CD4-positive, alpha-beta T cell (primary cell): Measurements from ENCODE around the gene PRKG1. TPM values are rescaled to one million over a fixed set of nuclear protein-coding genes. Genes with fewer than 3 reads are reported as not detected.

Experiments
- ATAC-seq: fragments of 200-7000 bp; cut with Tn5 transposase; one replicate; pipeline ENCODE4 v1.10.0; 2022; ENCODE audit warnings: mild to moderate bottlenecking; ENCODE audit not compliant: poor library complexity
- CTCF ChIA-PET: fragments of 350-600 bp; sonication (Branson Sonifier 250); formaldehyde crosslinking; loops from one replicate; lab custom pipeline; 2021; ENCODE audit warnings: antibody characterized with exemption, inconsistent platforms; lab: Charles Lee
- POLR2A ChIA-PET: fragments of 350-600 bp; sonication (Branson Sonifier 250); formaldehyde crosslinking; loops from one replicate; lab custom pipeline; 2021; ENCODE audit warnings: antibody characterized with exemption, inconsistent platforms; lab: Charles Lee
- DNase-seq, 14 experiments: peaks; one replicate each; pipeline ENCODE4 v3.0.0-alpha.2; 2013 to 2020; ENCODE audit warnings: mixed read lengths in 2 of 14
- H3K27ac ChIP-seq, 2 donors: one replicate each; pipeline versions ENCODE4 v1.5.1 to v1.7.0; 2013; ENCODE audit warnings: low read length in 2 of 2, low read depth in 1 of 2, mild to moderate bottlenecking in 1 of 2
- H3K27me3 ChIP-seq, 2 experiments: 1 replicate in 1 of 2; 2 replicates in 1 of 2; pipeline versions ENCODE4 v1.6.1 to v1.7.0; 2013; ENCODE audit warnings: low read length in 2 of 2, control low read depth in 1 of 2, mild to moderate bottlenecking in 1 of 2, moderate library complexity in 1 of 2; ENCODE audit not compliant: insufficient read depth in 2 of 2, control insufficient read depth in 1 of 2
- H3K36me3 ChIP-seq: one replicate; pipeline ENCODE4 v1.6.1; 2013; ENCODE audit warnings: low read length, control low read depth; ENCODE audit not compliant: insufficient read depth
- H3K4me1 ChIP-seq: one replicate; pipeline ENCODE4 v1.6.1; 2013; ENCODE audit warnings: low read length, control low read depth; ENCODE audit not compliant: insufficient read depth
- H3K4me3 ChIP-seq: one replicate; pipeline ENCODE4 v1.5.1; 2013; ENCODE audit warnings: mild to moderate bottlenecking, low read length, moderate library complexity
- H3K9me3 ChIP-seq, 2 experiments: 1 replicate in 1 of 2; 2 replicates in 1 of 2; pipeline versions ENCODE4 v1.6.1 to v1.7.0; 2013; ENCODE audit warnings: low read length in 2 of 2, mild to moderate bottlenecking in 2 of 2, control low read depth in 1 of 2, moderate library complexity in 1 of 2; ENCODE audit not compliant: control insufficient read depth in 1 of 2, insufficient read depth in 1 of 2
- H3K27ac Mint-ChIP-seq: one replicate; pipeline ENCODE4 v1.8.0; 2020; ENCODE audit warnings: mixed read lengths
- H3K27me3 Mint-ChIP-seq: one replicate; pipeline ENCODE4 v1.8.0; 2021; ENCODE audit warnings: mixed read lengths
- H3K36me3 Mint-ChIP-seq: one replicate; pipeline ENCODE4 v1.8.0; 2021; ENCODE audit warnings: low read depth, mixed read lengths
- H3K4me1 Mint-ChIP-seq: one replicate; pipeline ENCODE4 v1.8.0; 2021; ENCODE audit warnings: low read depth, mixed read lengths
- H3K4me3 Mint-ChIP-seq: one replicate; pipeline ENCODE4 v1.8.0; 2020; ENCODE audit warnings: mild to moderate bottlenecking, mixed read lengths
- H3K9me3 Mint-ChIP-seq: one replicate; pipeline ENCODE4 v1.8.0; 2020; ENCODE audit warnings: mixed read lengths
- intact Hi-C, 2 experiments: fragments of 100-400 bp; cut with DNase I in 1 of 2; cut with micrococcal nuclease in 1 of 2; formaldehyde crosslinking; loops; one replicate each; pipeline versions ENCODE4 v1.15.1 to v1.9.0; 2023 to 2025; cut with DNase I, micrococcal nuclease
- total RNA-seq, 174 experiments: library from RNA in 2 of 174; stranded (reverse) in 2 of 174; gene quantifications; one replicate each; pipeline ENCODE4 v1.2.3 and lab custom pipeline; 2021 to 2026
- TF ChIP-seq, protein P1 (sequence below): fragments of 200-600 bp; IDR thresholded peaks from one replicate; pipeline ENCODE4 v1.8.0; 2022; ENCODE audit warnings: antibody characterized with exemption, mild to moderate bottlenecking

PRKG1 gene
- total RNA-seq, 2 experiments from 2014 or later = 0.31 TPM; not detected in 1

DNA sequence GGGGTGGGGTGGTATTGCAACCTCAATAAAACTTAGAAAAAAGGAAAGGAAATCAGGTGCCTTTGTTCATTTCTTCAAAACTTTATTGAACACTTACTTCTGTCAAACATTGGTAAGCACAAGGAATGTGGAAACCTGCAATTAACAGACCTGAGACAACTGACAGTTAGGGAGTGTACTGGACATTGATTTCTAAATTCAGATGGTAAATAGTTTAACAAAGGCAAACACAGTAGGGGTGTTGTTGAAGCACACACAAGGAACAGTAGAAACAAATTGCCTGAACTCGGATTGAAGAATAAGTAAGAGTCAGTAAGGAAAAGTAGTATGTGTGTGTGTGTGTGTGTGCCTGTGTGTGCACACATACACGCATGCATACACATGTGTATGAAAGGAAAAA, 516.5 kb downstream of the PRKG1 start:
- no peak overlapping the region for H3K4me3 ChIP-seq
- H3K9me3 ChIP-seq = no peaks in the 10 kb centered on the region
- no peak overlapping the region for H3K27ac ChIP-seq
- H3K36me3 Mint-ChIP-seq = no peaks in the 10 kb centered on the region
- H3K27ac Mint-ChIP-seq = no peak overlapping the region
- ChIA-PET POLR2A (no interaction called here), CTCF (no interaction called here)
- no peak overlapping the region for H3K4me3 Mint-ChIP-seq
- H3K9me3 Mint-ChIP-seq = no peaks in the 10 kb centered on the region
- no peaks in the 10 kb centered on the region for H3K36me3 ChIP-seq
- H3K4me1 Mint-ChIP-seq = no peaks in the 10 kb centered on the region
- TF ChIP-seq, protein P1, sequence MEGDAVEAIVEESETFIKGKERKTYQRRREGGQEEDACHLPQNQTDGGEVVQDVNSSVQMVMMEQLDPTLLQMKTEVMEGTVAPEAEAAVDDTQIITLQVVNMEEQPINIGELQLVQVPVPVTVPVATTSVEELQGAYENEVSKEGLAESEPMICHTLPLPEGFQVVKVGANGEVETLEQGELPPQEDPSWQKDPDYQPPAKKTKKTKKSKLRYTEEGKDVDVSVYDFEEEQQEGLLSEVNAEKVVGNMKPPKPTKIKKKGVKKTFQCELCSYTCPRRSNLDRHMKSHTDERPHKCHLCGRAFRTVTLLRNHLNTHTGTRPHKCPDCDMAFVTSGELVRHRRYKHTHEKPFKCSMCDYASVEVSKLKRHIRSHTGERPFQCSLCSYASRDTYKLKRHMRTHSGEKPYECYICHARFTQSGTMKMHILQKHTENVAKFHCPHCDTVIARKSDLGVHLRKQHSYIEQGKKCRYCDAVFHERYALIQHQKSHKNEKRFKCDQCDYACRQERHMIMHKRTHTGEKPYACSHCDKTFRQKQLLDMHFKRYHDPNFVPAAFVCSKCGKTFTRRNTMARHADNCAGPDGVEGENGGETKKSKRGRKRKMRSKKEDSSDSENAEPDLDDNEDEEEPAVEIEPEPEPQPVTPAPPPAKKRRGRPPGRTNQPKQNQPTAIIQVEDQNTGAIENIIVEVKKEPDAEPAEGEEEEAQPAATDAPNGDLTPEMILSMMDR = no peak
- no peak for ATAC-seq
- H3K27me3 ChIP-seq = no peaks in the 10 kb centered on the region
- no peak for DNase-seq
- no peaks in the 10 kb centered on the region for H3K4me1 ChIP-seq
- no peaks in the 10 kb centered on the region for H3K27me3 Mint-ChIP-seq
- intact Hi-C loops = no loop called here

DNA sequence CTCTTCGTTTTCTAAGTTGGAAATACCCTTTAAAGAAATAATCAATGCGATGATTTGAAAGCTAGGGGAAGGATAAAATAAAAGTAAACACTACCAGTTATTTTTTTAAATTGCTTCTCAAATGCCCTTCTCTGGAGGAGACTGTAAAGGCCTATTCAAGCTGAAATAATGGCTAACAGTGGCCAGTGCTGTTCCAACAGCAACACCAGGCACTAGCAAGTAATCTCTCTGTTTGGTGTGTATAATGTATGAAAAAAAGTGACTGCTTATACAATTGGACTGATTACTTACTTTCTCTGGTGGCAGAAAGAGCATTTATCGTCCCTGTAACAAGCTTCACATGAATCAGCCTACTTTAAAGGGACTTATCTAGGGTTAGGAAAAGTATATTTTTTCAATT, 522.4 kb downstream of the PRKG1 start:
- Mint-ChIP-seq H3K9me3 (no peaks in the 10 kb centered on the region), H3K27me3 (no peaks in the 10 kb centered on the region)

GRCh38 chr10:51599647-51600046, 525.4 kb downstream of the PRKG1 start:
- ATAC-seq (no peak), DNase-seq (no peak)
- intact Hi-C loops = no loop called here
- TF ChIP-seq, protein P1 = no peak
- CTCF ChIA-PET = no interaction called here
- Mint-ChIP-seq H3K27me3 (no peaks in the 10 kb centered on the region), H3K9me3 (no peaks in the 10 kb centered on the region), H3K27ac (no peak overlapping the region), H3K4me1 (no peaks in the 10 kb centered on the region), H3K4me3 (no peak overlapping the region), H3K36me3 (no peaks in the 10 kb centered on the region)
- Histone ChIP-seq H3K36me3 (no peaks in the 10 kb centered on the region), H3K27ac (no peak overlapping the region), H3K9me3 (no peaks in the 10 kb centered on the region), H3K27me3 (no peaks in the 10 kb centered on the region), H3K4me3 (no peak overlapping the region), H3K4me1 (no peaks in the 10 kb centered on the region)
- POLR2A ChIA-PET = no interaction called here

More for the DNA sequence above, 522.4 kb downstream of the PRKG1 start:
- TF ChIP-seq, protein P1 = no peak
- no peak overlapping the region for H3K27ac ChIP-seq
- no peak for DNase-seq
- ChIA-PET POLR2A (no interaction called here), CTCF (interaction anchor here (0.6 kb wide), 1 partner anchor 63 kb away, joined by 4 read pairs; no protein-coding TSS in a partner anchor)
- H3K4me3 ChIP-seq = no peak overlapping the region
- ATAC-seq = no peak
- Mint-ChIP-seq H3K4me1 (no peaks in the 10 kb centered on the region), H3K36me3 (no peaks in the 10 kb centered on the region), H3K4me3 (no peak overlapping the region), H3K27ac (no peak overlapping the region)
- H3K36me3 ChIP-seq = no peaks in the 10 kb centered on the region
- no peaks in the 10 kb centered on the region for H3K4me1 ChIP-seq
- no peaks in the 10 kb centered on the region for H3K27me3 ChIP-seq
- H3K9me3 ChIP-seq = no peaks in the 10 kb centered on the region
- intact Hi-C loops = no loop called here
